ENCODE results near the gene TENM4. TPM values are rescaled to one million over a fixed set of nuclear protein-coding genes. Genes with fewer than 3 reads are reported as not detected.

Gene TENM4
- total RNA-seq, 1 donor from 2014 or later, result 7.3 TPM

- DNase-seq (ENCODE audit: extremely low read depth, low read depth, low spot score), result no peak
These were observed 12.8 kb upstream of the TENM4 start for GRCh38 chr11:79453617-79454016.

- DNase-seq (ENCODE audit: extremely low read depth, low read depth, low spot score), result no peak
These were observed 8.2 kb upstream of the TENM4 start for GRCh38 chr11:79449040-79449439.

- no peak for DNase-seq (ENCODE audit: extremely low read depth, low read depth, low spot score)
These were observed 6.4 kb upstream of the TENM4 start for GRCh38 chr11:79447038-79447786.

GRCh38 chr11:79444923-79445322 is 4.1 kb upstream of the TENM4 start:
- no peak for DNase-seq (ENCODE audit: extremely low read depth, low read depth, low spot score)

- DNase-seq (ENCODE audit: extremely low read depth, low read depth, low spot score), result no peak
These were observed 638 bp upstream of the TENM4 start for GRCh38 chr11:79441461-79441875.

GRCh38 chr11:79439886-79440570 is 802 bp downstream of the TENM4 start:
- DNase-seq (ENCODE audit: extremely low read depth, low read depth, low spot score), result no peak

- no peak for DNase-seq (ENCODE audit: extremely low read depth, low read depth, low spot score)
These were observed 1.4 kb downstream of the TENM4 start for GRCh38 chr11:79439410-79439885.

GRCh38 chr11:79438631-79439409 is 2.0 kb downstream of the TENM4 start:
- DNase-seq (ENCODE audit: extremely low read depth, low read depth, low spot score), result no peak

GRCh38 chr11:79437981-79438630 is 2.7 kb downstream of the TENM4 start:
- no peak for DNase-seq (ENCODE audit: extremely low read depth, low read depth, low spot score)

- DNase-seq (ENCODE audit: extremely low read depth, low read depth, low spot score), result no peak
These were observed 3.4 kb downstream of the TENM4 start for GRCh38 chr11:79437278-79437980.

GRCh38 chr11:79436919-79437277 is 3.9 kb downstream of the TENM4 start:
- no peak for DNase-seq (ENCODE audit: extremely low read depth, low read depth, low spot score)

- DNase-seq (ENCODE audit: extremely low read depth, low read depth, low spot score), result no peak
These were observed 6.5 kb downstream of the TENM4 start for GRCh38 chr11:79434283-79434682.

GRCh38 chr11:79432138-79432537 is 8.7 kb downstream of the TENM4 start:
- DNase-seq (ENCODE audit: extremely low read depth, low read depth, low spot score), result no peak

GRCh38 chr11:79431535-79431934 is 9.3 kb downstream of the TENM4 start:
- no peak for DNase-seq (ENCODE audit: extremely low read depth, low read depth, low spot score)

GRCh38 chr11:79430280-79430679 is 10.6 kb downstream of the TENM4 start:
- no peak for DNase-seq (ENCODE audit: extremely low read depth, low read depth, low spot score)

GRCh38 chr11:79428406-79428805 is 12.4 kb downstream of the TENM4 start:
- DNase-seq (ENCODE audit: extremely low read depth, low read depth, low spot score), result no peak

- DNase-seq (ENCODE audit: extremely low read depth, low read depth, low spot score), result no peak
These were observed 13.1 kb downstream of the TENM4 start for GRCh38 chr11:79427611-79428327.

GRCh38 chr11:79427126-79427525 is 13.7 kb downstream of the TENM4 start:
- DNase-seq (ENCODE audit: extremely low read depth, low read depth, low spot score), result no peak

GRCh38 chr11:79425463-79425862 is 15.4 kb downstream of the TENM4 start:
- DNase-seq (ENCODE audit: extremely low read depth, low read depth, low spot score), result no peak

- no peak for DNase-seq (ENCODE audit: extremely low read depth, low read depth, low spot score)
These were observed 17.1 kb downstream of the TENM4 start for GRCh38 chr11:79423736-79424135.

Data from glomerular endothelial cell (primary cell).